ENCODE results near the gene AHI1. TPM values are rescaled to one million over a fixed set of nuclear protein-coding genes. Genes with fewer than 3 reads are reported as not detected.
"Not testable (repeated sequence)": the region's sequence is repeated elsewhere in the genome, so short reads cannot be mapped to it uniquely, and the experiment has no call there.

AHI1 gene
- total RNA-seq, 3 donors from 2014 or later, result 17.7 to 34.7 (median 26.5) TPM

GRCh38 chr6:135344526-135344925, 153.0 kb downstream of the AHI1 start:
- ATAC-seq, result no peak
- TF ChIP-seq CTCF (IDR thresholded peaks at IDR 0.05), result no peak
- no peaks in the 10 kb centered on the region for H3K9me3 ChIP-seq

GRCh38 chr6:135339920-135340319, 157.6 kb downstream of the AHI1 start:
- H3K4me3 ChIP-seq; ATAC-seq; H3K4me1 ChIP-seq (ENCODE audit: low read depth); H3K9me3 ChIP-seq; H3K36me3 ChIP-seq (ENCODE audit: low read depth); DNase-seq; intact Hi-C loops (cut with DNase I, micrococcal nuclease): not testable (repeated sequence)

More at GRCh38 chr6:135344526-135344925, 153.0 kb downstream of the AHI1 start:
- intact Hi-C loops (cut with DNase I, micrococcal nuclease), result no loop called here
- Histone ChIP-seq H3K4me3 (no peak overlapping the region), H3K4me1 (ENCODE audit: low read depth) (no peaks in the 10 kb centered on the region), H3K36me3 (ENCODE audit: low read depth) (no peaks in the 10 kb centered on the region)
- DNase-seq, result no peak

- intact Hi-C loops (cut with DNase I, micrococcal nuclease), result no loop called here
- TF ChIP-seq CTCF (IDR thresholded peaks at IDR 0.05), result no peak
- H3K36me3 ChIP-seq (ENCODE audit: low read depth), result no peaks in the 10 kb centered on the region
- no peaks in the 10 kb centered on the region for H3K4me1 ChIP-seq (ENCODE audit: low read depth)
- ATAC-seq (peak; percentile 58), DNase-seq (no peak)
- H3K9me3 ChIP-seq, result no peaks in the 10 kb centered on the region
- H3K4me3 ChIP-seq, result no peak overlapping the region
Measured at GRCh38 chr6:135334169-135334568, 163.4 kb downstream of the AHI1 start.

GRCh38 chr6:135331002-135331401, 166.5 kb downstream of the AHI1 start:
- Histone ChIP-seq H3K4me3 (no peak overlapping the region), H3K9me3 (no peaks in the 10 kb centered on the region), H3K36me3 (ENCODE audit: low read depth) (no peaks in the 10 kb centered on the region), H3K4me1 (ENCODE audit: low read depth) (no peaks in the 10 kb centered on the region)
- no peak for ATAC-seq
- no peak for TF ChIP-seq CTCF (IDR thresholded peaks at IDR 0.05)
- no peak for DNase-seq
- intact Hi-C loops (cut with DNase I, micrococcal nuclease), result no loop called here

- Histone ChIP-seq H3K9me3 (no peaks in the 10 kb centered on the region), H3K4me1 (ENCODE audit: low read depth) (no peaks in the 10 kb centered on the region), H3K36me3 (ENCODE audit: low read depth) (no peaks in the 10 kb centered on the region), H3K4me3 (no peak overlapping the region)
- no peak for TF ChIP-seq CTCF (IDR thresholded peaks at IDR 0.05)
- no peak for DNase-seq
- no peak for ATAC-seq
- intact Hi-C loops (cut with DNase I, micrococcal nuclease), result no loop called here
Measured at GRCh38 chr6:135329851-135330803, 167.4 kb downstream of the AHI1 start.

GRCh38 chr6:135328136-135328535, 169.4 kb downstream of the AHI1 start:
- ATAC-seq (no peak), DNase-seq (no peak)
- Histone ChIP-seq H3K36me3 (ENCODE audit: low read depth) (no peaks in the 10 kb centered on the region), H3K4me3 (no peak overlapping the region), H3K4me1 (ENCODE audit: low read depth) (no peaks in the 10 kb centered on the region), H3K9me3 (no peaks in the 10 kb centered on the region)
- no peak for TF ChIP-seq CTCF (IDR thresholded peaks at IDR 0.05)
- intact Hi-C loops (cut with DNase I, micrococcal nuclease), result no loop called here

Measured in mucosa of descending colon (tissue), 3 donors.